Measurements from ENCODE around the gene SLC39A6.

DNA sequence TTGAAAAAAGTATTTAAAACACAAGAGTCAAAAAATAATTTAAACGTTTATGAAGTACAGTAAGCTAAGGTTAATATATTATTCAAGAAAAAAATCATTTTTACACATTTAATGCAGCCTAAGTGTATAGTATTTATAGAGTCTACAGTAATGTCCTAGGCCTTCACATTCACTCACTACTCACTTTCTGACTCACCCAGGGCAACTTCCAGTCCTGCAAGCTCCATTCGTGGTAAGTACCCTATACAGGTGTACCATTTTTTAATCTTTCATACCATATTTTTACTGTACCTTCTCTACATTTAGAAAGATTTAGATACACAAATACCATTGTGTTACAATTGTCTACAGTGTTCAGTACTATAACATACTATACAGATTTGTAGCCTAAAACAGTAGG lies 40.9 kb downstream of the SLC39A6 start:
- TF ChIP-seq POLR2A (IDR thresholded peaks at IDR 0.05) = no peak
- TF ChIP-seq CTCF (IDR thresholded peaks at IDR 0.05) = no peak

All from esophagus squamous epithelium (tissue), 4 donors.